ENCODE data around the gene ATG10. TPM values are rescaled to one million over a fixed set of nuclear protein-coding genes. Genes with fewer than 3 reads are reported as not detected.

Gene ATG10
- total RNA-seq, 1 experiment from 2014 or later = 10.0 TPM

DNA sequence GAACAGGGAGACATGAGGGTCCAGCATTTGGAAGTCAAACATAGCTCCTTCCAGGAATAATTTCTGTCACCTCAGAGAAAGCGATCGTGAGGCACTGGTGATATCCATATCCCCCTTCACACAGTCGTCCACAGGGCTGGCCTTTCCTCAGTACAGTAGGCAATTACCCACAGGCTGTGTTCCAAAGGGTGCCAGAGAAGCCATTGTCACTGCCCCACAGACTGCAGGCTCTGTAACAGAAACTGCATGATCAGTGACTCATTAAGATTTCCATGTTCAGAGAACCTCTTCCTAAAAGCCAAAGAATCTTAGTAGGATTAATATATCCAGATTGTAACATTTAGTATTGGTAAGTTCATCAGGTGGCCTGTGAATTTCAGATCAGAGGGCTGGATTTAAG is 178.7 kb downstream of the ATG10 start:
- H3K27me3 Mint-ChIP-seq (ENCODE audit: unreplicated experiment) = no peaks in the 10 kb centered on the region
- H3K36me3 Mint-ChIP-seq (ENCODE audit: insufficient read depth, unreplicated experiment) = no peaks in the 10 kb centered on the region
- no TSS peak for BruUV-seq (replicated peaks)
- DNase-seq = no peak
- no peak overlapping the region for H3K27ac Mint-ChIP-seq (ENCODE audit: unreplicated experiment)
- H3K9me3 Mint-ChIP-seq (ENCODE audit: low read depth, unreplicated experiment) = no peaks in the 10 kb centered on the region
- TF ChIP-seq, protein P1, sequence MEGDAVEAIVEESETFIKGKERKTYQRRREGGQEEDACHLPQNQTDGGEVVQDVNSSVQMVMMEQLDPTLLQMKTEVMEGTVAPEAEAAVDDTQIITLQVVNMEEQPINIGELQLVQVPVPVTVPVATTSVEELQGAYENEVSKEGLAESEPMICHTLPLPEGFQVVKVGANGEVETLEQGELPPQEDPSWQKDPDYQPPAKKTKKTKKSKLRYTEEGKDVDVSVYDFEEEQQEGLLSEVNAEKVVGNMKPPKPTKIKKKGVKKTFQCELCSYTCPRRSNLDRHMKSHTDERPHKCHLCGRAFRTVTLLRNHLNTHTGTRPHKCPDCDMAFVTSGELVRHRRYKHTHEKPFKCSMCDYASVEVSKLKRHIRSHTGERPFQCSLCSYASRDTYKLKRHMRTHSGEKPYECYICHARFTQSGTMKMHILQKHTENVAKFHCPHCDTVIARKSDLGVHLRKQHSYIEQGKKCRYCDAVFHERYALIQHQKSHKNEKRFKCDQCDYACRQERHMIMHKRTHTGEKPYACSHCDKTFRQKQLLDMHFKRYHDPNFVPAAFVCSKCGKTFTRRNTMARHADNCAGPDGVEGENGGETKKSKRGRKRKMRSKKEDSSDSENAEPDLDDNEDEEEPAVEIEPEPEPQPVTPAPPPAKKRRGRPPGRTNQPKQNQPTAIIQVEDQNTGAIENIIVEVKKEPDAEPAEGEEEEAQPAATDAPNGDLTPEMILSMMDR (IDR thresholded peaks at IDR 0.05; ENCODE audit: unreplicated experiment) = no peak
- peaks cover 24% of the 10 kb centered on the region for H3K4me1 Mint-ChIP-seq (ENCODE audit: low read depth, unreplicated experiment)
- CTCF ChIA-PET = no interaction called here
- intact Hi-C loops (cut with micrococcal nuclease; ENCODE audit: unreplicated experiment) = no loop called here
- H3K4me3 Mint-ChIP-seq (ENCODE audit: low read depth, unreplicated experiment) = no peak overlapping the region

- CTCF ChIA-PET = interaction anchor here (1.3 kb wide), 2 partner anchors 10 to 14 kb away, joined by 4 to 7 read pairs; no protein-coding TSS in a partner anchor
- H3K27me3 Mint-ChIP-seq (ENCODE audit: unreplicated experiment) = no peaks in the 10 kb centered on the region
- H3K4me1 Mint-ChIP-seq (ENCODE audit: low read depth, unreplicated experiment) = peaks cover 24% of the 10 kb centered on the region
- DNase-seq = no peak
- BruUV-seq (replicated peaks) = no TSS peak
- H3K4me3 Mint-ChIP-seq (ENCODE audit: low read depth, unreplicated experiment) = no peak overlapping the region
- TF ChIP-seq, protein P1 (IDR thresholded peaks at IDR 0.05; ENCODE audit: unreplicated experiment) = no peak
- H3K9me3 Mint-ChIP-seq (ENCODE audit: low read depth, unreplicated experiment) = no peaks in the 10 kb centered on the region
- intact Hi-C loops (cut with micrococcal nuclease; ENCODE audit: unreplicated experiment) = no loop called here
- H3K36me3 Mint-ChIP-seq (ENCODE audit: insufficient read depth, unreplicated experiment) = no peaks in the 10 kb centered on the region
- no peak overlapping the region for H3K27ac Mint-ChIP-seq (ENCODE audit: unreplicated experiment)
Observed at GRCh38 chr5:82151204-82151603, 179.4 kb downstream of the ATG10 start.

- no peak overlapping the region for H3K27ac Mint-ChIP-seq (ENCODE audit: unreplicated experiment)
Observed at GRCh38 chr5:82151662-82152061, 179.8 kb downstream of the ATG10 start.

GRCh38 chr5:82152978-82153481 is 181.2 kb downstream of the ATG10 start:
- Mint-ChIP-seq H3K27me3 (ENCODE audit: unreplicated experiment) (no peaks in the 10 kb centered on the region), H3K36me3 (ENCODE audit: insufficient read depth, unreplicated experiment) (no peaks in the 10 kb centered on the region), H3K9me3 (ENCODE audit: low read depth, unreplicated experiment) (no peaks in the 10 kb centered on the region), H3K4me3 (ENCODE audit: low read depth, unreplicated experiment) (no peak overlapping the region), H3K27ac (ENCODE audit: unreplicated experiment) (no peak overlapping the region), H3K4me1 (ENCODE audit: low read depth, unreplicated experiment) (peaks cover 24% of the 10 kb centered on the region)
- CTCF ChIA-PET = interaction anchor here (0.9 to 1.4 kb wide), 2 partner anchors 11 to 13 kb away, joined by 3 read pairs; no protein-coding TSS in a partner anchor
- BruUV-seq (replicated peaks) = no TSS peak
- no peak for DNase-seq
- intact Hi-C loops (cut with micrococcal nuclease; ENCODE audit: unreplicated experiment) = no loop called here
- TF ChIP-seq, protein P1 (IDR thresholded peaks at IDR 0.05; ENCODE audit: unreplicated experiment) = no peak

More at GRCh38 chr5:82151662-82152061, 179.8 kb downstream of the ATG10 start:
- no TSS peak for BruUV-seq (replicated peaks)
- TF ChIP-seq, protein P1 (IDR thresholded peaks at IDR 0.05; ENCODE audit: unreplicated experiment) = no peak
- intact Hi-C loops (cut with micrococcal nuclease; ENCODE audit: unreplicated experiment) = no loop called here
- no peak overlapping the region for H3K4me3 Mint-ChIP-seq (ENCODE audit: low read depth, unreplicated experiment)
- H3K4me1 Mint-ChIP-seq (ENCODE audit: low read depth, unreplicated experiment) = peaks cover 24% of the 10 kb centered on the region
- no peaks in the 10 kb centered on the region for H3K36me3 Mint-ChIP-seq (ENCODE audit: insufficient read depth, unreplicated experiment)
- H3K27me3 Mint-ChIP-seq (ENCODE audit: unreplicated experiment) = no peaks in the 10 kb centered on the region
- no peaks in the 10 kb centered on the region for H3K9me3 Mint-ChIP-seq (ENCODE audit: low read depth, unreplicated experiment)
- CTCF ChIA-PET = interaction anchor here (1.3 kb wide), 2 partner anchors 10 to 14 kb away, joined by 4 to 7 read pairs; no protein-coding TSS in a partner anchor
- no peak for DNase-seq
